H7 (cell line): ENCODE results near the gene PDIA2. TPM values are rescaled to one million over a fixed set of nuclear protein-coding genes. Genes with fewer than 3 reads are reported as not detected.

Source experiments
- DNase-seq: peaks from one replicate; pipeline ENCODE4 v3.0.0; 2012
- H3K27me3 ChIP-seq: 2 replicates; pipeline ENCODE4 v1.6.0; 2011; ENCODE audit warnings: mild to moderate bottlenecking, low read length; ENCODE audit not compliant: control insufficient read depth, insufficient read depth
- H3K36me3 ChIP-seq: replicated peaks from 2 replicates; pipeline ENCODE4 v1.5.1; 2011; ENCODE audit warnings: low read length; ENCODE audit not compliant: control insufficient read depth, insufficient read depth
- H3K4me3 ChIP-seq: 2 replicates; pipeline ENCODE4 v1.5.1; 2011; ENCODE audit warnings: low read depth, mild to moderate bottlenecking, control low read depth, low read length, moderate library complexity; ENCODE audit not compliant: insufficient read depth
- total RNA-seq: library from RNA; depleted of rRNA; stranded (reverse); fragments of >200 nt; shearing (Covaris generic); gene quantifications from 2 replicates; pipeline ENCODE4 v1.2.3, GENCODE V29; 2014

PDIA2 gene
- total RNA-seq, 1 experiment from 2014 or later = 2.1 TPM

- DNase-seq = peak; percentile 85
- peak overlapping the region; percentile 45 for H3K4me3 ChIP-seq
- no peaks in the 10 kb centered on the region for H3K36me3 ChIP-seq
- peaks cover 38% of the 10 kb centered on the region for H3K27me3 ChIP-seq
Measured at GRCh38 chr16:280991-281659, 1.8 kb upstream of the PDIA2 start.

- Histone ChIP-seq H3K4me3 (no peak overlapping the region), H3K36me3 (no peaks in the 10 kb centered on the region), H3K27me3 (peaks cover 32% of the 10 kb centered on the region)
- no peak for DNase-seq
Measured at GRCh38 chr16:281660-282255, 1.2 kb upstream of the PDIA2 start.

- no peak for DNase-seq
- 0 out of 2 replicates have a peak, but pooled peaks cover 1% of the 10 kb centered on the region for H3K36me3 ChIP-seq
- peaks cover 32% of the 10 kb centered on the region for H3K27me3 ChIP-seq
- no peak overlapping the region for H3K4me3 ChIP-seq
Measured at GRCh38 chr16:282491-282890, 473 bp upstream of the PDIA2 start.

DNA sequence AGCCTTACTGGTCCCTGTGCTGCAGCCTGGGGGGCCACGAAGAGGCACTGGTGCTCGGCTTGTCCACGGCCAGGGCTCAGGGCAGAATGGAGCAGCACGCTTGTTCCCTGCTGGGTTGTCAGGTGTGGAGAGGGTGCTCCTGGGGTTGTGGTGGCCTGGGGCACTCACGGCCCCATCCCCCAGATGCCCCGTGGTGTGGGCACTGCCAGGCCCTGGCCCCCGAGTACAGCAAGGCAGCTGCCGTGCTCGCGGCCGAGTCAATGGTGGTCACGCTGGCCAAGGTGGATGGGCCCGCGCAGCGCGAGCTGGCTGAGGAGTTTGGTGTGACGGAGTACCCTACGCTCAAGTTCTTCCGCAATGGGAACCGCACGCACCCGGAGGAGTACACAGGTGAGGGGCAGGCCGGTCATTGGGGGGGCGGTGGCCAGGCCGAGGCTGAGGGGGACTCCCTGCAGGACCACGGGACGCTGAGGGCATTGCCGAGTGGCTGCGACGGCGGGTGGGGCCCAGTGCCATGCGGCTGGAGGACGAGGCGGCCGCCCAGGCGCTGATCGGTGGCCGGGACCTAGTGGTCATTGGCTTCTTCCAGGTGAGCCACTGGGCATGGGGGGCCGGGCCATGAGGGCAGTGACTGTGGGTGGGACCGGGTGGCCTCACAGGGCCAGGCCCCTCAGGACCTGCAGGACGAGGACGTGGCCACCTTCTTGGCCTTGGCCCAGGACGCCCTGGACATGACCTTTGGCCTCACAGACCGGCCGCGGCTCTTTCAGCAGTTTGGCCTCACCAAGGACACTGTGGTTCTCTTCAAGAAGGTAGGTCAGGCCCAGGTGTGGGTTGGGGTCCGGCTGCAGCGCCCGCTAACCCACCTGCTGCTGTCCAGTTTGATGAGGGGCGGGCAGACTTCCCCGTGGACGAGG is 1.5 kb downstream of the PDIA2 start:
- Histone ChIP-seq H3K27me3 (peaks cover 21% of the 10 kb centered on the region), H3K4me3 (no peak overlapping the region), H3K36me3 (peaks cover 2% of the 10 kb centered on the region)
- DNase-seq = no peak

GRCh38 chr16:285146-286055 is 2.4 kb downstream of the PDIA2 start:
- Histone ChIP-seq H3K27me3 (peaks cover 14% of the 10 kb centered on the region), H3K4me3 (no peak overlapping the region), H3K36me3 (peaks cover 2% of the 10 kb centered on the region)
- no peak for DNase-seq

- Histone ChIP-seq H3K27me3 (peaks cover 2% of the 10 kb centered on the region; the same call in 1 of the 2 replicates), H3K36me3 (peaks cover 2% of the 10 kb centered on the region), H3K4me3 (no peak overlapping the region)
- no peak for DNase-seq
Measured at GRCh38 chr16:286491-287297, 3.7 kb downstream of the PDIA2 start.

GRCh38 chr16:287298-287811 is 4.4 kb downstream of the PDIA2 start:
- DNase-seq = no peak
- Histone ChIP-seq H3K4me3 (no peak overlapping the region), H3K36me3 (peaks cover 4% of the 10 kb centered on the region), H3K27me3 (no peaks in the 10 kb centered on the region)

DNA sequence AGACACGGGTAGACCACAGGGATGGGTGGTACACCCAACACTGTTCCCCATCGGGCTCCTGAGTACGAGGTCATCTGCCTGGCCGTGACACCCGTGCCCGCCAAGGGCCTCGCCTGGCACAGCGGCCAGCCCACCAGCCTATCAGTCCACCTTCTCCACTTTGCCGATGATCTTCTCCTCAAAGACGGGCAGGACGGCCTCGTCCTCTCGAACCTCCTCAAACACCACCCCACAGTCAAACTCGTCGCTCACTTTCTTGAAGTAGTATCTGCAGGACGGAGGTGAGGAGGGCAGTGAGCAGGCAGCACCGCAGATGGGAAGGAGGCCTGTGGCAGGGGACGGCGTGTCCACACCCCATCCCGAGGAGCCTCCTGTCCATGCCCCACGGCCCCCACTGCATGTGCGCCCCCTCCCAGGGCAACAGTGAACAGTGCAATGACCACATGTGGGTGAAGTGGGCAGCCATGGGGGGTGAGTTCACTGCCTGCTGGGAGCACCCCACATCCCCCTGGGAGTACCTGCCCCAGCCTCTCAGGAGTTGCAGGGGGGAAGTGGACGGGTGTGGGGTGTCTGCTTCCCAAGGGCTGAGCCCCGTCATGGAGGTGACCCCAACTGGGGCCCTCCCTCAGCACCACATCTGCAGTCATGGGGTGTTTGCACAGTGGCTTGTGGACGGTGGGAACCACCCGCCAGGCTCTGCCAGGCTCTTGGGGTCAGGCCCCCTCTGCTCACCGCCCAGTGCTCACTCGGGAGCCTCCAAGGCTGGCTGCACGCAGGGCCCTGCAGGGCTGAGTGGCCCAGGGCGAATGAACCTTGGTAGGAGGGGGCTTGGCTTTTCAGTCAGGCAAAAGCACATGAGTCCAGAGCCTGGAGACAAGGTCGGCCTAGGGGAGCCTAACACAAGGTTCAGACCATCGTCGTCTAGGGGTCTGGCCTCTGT is 5.3 kb downstream of the PDIA2 start:
- Histone ChIP-seq H3K27me3 (no peaks in the 10 kb centered on the region), H3K4me3 (no peak overlapping the region), H3K36me3 (peaks cover 6% of the 10 kb centered on the region)
- DNase-seq = no peak

DNA sequence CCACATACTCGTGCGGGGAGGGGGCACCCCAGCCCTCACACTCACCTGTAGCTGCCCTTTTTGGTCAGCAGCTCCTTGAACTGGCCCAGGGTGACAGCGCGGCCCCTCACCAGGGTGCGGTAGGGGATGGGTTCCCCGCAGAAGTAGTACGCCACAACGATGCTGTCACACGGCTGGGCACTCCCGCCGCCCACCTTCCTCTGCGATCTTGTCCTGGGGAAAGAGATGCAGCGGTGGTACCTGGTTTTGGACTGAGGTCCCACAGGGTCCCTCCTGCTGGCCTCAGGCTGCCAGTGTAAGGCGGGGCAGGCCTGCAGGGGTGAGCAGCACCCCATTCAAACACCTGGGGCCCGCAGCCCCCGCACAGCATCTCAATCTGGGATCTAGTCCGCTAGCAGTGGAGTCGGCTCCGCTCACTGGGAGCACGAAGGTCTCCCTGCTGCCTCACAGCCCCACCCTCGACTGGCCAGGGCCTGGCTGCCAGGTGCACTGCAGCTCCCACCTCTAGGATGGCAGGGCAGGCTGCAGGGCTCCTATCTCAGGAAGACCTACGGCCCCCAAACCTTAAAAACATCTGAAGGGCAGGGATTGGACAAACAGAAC is 6.5 kb downstream of the PDIA2 start:
- DNase-seq = no peak
- H3K36me3 ChIP-seq = peaks cover 6% of the 10 kb centered on the region

DNA sequence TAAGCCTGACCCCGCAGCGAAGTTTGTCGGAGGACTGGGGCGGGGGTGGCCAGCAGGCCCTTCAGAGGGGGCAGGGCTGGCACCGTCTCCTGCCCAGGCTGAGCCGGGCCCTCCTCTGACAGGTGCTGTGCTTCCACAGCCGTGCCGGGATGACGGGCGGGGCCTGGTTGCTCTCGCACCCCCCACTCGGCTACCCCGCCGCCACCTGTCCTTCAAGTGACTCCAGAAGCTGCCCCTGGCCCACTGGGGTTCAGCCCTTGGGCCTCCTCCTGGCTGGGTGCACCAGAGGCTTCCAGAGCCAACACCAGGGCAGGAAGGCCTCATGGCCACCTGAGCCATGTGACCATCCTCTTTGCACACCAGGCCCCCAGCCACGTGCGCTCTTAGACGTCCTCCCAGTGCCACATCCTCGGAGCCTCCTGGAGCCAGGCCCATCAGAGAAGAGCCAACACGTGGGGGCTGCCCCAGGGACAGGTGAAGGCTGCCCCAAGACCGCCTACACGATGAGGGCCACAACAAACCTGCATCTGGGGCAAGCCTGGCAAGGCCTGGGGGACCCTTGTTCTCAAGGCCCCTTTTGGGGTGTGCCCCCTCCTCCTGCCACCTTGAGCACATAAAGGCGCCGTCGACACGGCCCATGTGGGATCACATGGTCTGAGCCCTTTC is 7.2 kb downstream of the PDIA2 start:
- no peaks in the 10 kb centered on the region for H3K27me3 ChIP-seq
- H3K36me3 ChIP-seq = peaks cover 6% of the 10 kb centered on the region
- H3K4me3 ChIP-seq = no peak overlapping the region
- no peak for DNase-seq

More for the DNA sequence above, 6.5 kb downstream of the PDIA2 start:
- Histone ChIP-seq H3K4me3 (no peak overlapping the region), H3K27me3 (no peaks in the 10 kb centered on the region)

- no peak for DNase-seq
- Histone ChIP-seq H3K27me3 (no peaks in the 10 kb centered on the region), H3K4me3 (no peak overlapping the region), H3K36me3 (peaks cover 6% of the 10 kb centered on the region)
Measured at GRCh38 chr16:290681-291405, 7.9 kb downstream of the PDIA2 start.
